GM18861 (cell line): ENCODE data around the gene CNTNAP5.

Source experiments
- ATAC-seq: cut with Tn5 transposase; IDR thresholded peaks from one replicate; pipeline ENCODE4 v1.9.1; 2021; ENCODE audit not compliant: unreplicated experiment

Gene CNTNAP5

DNA sequence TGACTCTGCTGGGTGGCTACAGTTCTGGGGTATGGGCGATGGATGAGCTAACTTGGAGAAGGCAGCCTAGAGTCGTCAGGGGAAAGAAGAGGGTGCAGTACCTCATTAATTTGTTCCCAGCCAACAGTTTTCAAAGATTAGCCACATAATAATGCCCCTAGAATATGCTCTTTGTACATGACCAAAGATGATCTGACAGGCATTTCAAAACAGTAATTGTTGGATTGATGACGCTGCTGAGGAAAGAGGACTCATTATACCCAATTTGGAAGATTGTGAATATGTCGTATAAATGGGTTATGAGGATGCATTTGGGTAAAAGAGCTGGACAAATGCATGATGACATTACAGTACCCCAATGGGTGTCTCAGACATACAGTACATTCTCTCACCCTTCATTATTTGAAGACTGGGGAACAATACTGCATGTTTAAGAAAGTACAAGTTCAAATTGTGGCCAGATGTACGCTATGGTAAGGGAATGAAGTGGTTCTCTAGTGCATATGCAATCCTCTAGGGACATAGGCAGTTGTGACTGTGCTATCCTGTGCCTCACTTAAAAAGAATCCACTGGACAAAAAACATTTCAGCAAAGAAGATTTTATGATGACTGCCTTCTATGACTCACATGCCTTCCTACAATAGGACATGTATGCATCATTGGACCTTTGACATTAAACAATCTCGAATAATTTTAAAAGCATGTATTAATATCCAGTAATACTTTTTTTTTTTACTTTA is 233.2 kb downstream of the CNTNAP5 start:
- ATAC-seq = no peak

DNA sequence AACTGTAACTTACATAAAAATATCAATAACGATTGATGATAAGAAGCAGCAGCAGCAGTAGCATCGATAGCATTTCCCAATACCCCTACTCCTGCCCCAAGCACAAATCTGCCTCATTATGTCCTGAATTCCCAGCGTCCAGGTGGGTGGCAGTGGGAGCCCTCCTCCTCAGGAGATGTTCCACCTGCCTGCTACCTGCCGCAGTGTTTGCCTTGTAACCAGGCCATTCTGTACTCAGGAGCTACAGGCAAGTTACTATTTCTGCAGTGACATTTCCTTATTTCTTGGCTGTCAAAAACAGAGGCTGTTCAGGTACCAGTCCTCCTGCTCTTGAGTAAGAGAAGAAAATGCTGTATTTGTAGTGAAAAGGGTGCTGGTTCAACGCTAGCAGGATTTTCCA is 236.4 kb downstream of the CNTNAP5 start:
- ATAC-seq = no peak

DNA sequence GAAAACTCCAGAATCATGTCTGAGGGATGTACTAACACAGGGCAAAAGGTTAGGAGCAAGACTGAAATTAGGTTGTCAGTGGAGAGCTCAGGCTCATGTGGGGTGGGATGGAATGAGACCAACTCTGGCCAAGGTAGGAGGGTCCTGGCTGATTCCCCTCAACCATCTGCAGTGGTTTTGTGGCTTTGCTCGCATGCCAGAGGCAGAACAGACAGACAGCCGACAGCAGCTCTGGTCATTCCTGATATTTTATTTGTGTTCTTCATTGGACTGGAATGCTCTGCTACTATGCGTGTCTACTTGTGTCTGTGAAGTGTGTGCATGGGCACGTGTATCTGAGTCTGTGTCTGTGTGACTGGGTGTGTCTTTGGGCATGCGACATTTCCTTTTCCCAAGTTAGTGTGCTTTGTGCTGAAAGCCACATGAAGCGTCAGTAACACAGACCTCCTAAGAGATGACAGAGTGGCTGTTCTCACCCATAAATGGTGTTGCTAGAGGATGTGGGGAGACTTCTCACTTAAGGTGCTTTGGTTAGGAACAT is 239.5 kb downstream of the CNTNAP5 start:
- ATAC-seq = no peak

DNA sequence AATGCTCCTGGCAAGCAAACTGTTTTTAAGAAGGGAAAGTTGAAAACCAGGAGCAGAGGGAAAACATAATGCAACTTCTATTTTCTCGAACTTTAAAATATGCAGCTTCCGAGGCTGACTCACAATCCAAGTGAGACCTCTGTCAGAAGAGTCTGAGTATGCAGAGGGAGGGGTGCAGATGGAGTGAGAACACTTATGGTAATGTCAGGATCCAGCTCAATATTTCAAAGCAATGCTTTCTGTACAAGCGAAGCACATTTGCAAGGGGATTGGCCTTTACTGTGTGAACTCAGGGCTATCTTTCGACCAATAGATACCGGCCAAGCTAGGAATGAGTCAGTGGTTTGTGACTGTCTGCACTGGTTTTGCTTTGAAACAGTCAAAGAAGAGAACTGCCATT is 242.7 kb downstream of the CNTNAP5 start:
- no peak for ATAC-seq

DNA sequence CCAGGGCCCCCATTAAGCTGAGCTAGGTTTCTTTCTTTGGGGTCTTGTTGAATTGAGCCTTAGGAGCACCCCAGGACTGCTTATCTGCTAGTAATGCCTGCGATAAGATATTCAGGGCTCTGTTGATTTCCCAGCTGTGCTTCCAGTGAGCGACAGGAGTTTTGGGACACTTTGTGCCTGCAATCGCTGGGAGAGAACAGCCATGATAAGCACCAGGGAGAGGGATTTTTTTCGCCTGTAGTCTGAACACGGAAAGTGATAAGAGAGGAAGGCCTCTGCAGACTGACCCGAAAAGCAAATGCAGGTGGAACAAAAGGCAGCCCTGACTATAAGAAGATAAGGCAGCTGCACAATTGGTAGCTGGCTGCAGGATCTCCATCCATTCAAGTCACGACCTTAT is 244.3 kb downstream of the CNTNAP5 start:
- no peak for ATAC-seq

DNA sequence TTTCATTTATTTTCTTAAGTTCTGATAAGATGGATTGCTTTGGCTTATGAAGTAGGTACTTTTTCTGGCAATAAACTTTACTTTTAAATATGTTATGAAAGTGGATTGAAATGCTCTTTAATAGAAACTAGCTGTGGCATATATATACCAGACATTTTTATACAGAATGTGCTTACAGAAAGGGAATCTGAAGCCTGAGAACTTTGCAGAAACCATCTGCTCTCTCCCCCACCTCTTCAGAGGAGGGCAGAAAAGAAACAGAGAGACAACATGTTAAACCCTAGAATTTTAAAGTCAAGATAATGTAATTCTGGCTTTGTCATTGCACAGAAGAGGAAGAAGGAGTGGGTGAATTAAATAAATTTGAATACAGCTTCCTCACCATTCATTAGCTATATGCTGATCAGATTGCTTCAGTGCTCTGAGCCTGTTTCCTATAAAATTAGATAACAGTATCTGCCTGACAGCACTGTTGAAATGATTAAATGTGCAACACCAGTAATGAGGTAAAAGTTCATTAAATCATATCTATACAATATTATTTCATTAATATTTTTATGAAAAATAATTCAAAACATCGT is 247.3 kb downstream of the CNTNAP5 start:
- no peak for ATAC-seq

DNA sequence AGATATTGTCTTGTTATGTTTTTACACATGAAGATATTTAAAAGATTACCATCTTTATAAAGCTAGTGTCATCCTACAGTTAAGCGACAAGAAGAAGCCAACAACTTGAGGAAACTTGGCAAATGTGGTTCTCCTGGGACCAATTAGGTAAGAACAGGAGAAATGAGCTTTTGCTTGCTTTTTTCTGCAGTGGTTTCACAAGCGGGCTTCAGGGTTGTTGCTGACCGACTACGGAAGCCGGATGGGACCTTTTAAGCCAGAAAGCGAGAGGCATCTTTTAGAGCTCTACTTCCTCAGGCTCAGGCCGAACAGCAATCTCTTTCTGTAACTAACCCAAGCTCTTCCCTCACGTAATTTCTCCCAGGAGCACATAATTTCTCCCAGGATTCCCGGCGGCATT is 256.5 kb downstream of the CNTNAP5 start:
- ATAC-seq = no peak

DNA sequence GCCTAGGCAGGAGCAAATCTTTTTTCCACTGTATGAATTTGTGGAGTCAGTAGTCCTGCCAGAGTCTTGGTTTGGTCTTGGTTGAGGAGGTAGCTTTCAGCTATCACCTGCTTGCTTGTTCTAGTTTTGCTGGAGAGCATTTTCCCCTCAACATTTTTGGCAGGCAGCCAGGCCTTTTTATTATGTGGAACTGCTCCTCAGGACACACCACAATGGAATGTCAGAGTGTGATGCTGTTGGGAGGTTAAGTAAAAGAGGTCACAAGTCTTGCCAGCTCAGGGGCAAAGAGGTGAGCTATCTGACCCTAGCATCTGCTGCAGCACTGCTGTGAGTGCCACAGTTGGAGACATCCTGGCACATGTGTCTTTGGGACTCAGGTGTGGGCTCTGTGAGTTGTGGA is 258.0 kb downstream of the CNTNAP5 start:
- ATAC-seq = no peak

DNA sequence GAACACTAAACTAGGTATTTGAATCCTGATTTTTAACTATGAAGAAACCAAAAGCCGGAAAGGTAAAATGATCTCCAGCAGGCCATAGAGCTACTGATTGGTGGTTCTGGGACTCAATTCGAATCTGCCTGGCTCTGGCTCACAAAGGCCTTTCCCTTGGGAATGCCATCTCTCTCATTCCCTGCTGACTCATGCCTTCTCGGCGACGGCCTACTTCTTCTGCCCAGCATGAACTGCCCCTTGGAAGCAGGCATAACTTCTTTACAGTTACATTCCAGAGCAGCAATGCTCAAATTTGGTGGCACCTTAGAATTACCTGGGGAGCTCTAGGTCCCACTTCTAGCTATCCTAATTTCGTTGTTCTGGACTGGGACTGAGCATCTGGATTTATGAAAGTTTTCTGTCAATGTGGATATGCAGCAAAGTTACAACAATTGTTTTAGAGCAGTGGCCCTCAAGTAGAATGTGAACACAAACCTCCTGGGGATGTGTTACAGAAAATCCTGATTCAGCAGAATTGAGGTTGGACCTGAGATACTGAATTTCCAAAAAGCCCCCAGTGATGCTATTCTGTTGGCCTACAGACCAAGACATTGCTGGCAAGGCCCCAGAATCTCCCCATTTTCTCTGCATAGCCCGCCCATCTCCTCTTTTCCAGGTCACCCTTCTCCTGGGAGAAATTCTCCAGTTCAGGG is 261.1 kb downstream of the CNTNAP5 start:
- ATAC-seq = no peak

DNA sequence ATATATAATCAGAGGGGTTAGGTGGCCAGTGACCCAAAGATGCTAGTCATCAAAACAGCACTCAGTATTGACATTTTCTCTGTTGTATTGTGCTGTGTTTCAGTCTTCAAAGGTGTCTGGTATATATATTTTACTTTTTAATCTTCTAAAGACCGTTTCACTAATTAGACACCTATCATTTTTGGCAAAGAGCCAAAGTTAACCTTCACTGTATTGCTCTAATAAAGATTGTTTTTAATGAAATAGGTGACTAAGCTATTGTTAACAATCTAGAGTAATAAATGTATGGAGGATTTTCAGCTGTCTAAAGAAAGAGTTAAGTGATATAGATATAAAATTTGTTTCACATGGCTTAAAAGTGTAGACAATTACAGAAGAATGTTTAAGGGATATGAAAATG is 264.0 kb downstream of the CNTNAP5 start:
- no peak for ATAC-seq

DNA sequence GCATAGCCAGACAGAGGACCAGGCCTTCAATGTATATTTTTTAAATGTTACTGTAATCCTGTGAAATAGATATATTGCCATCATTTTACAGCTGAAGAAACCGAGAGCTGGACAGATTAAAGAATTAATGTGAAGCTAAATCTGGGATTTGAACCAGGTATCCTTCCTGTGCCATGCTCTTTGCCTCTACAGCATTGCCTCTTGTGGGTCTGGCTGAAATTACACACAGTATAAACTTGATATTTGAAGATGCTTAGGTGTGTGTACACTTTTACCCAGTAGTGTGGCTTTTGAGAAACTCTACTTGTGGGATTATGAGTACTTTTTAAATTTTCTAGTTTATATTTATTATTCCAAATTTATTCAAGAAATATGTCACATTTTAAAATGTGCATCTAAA is 264.5 kb downstream of the CNTNAP5 start:
- no peak for ATAC-seq

DNA sequence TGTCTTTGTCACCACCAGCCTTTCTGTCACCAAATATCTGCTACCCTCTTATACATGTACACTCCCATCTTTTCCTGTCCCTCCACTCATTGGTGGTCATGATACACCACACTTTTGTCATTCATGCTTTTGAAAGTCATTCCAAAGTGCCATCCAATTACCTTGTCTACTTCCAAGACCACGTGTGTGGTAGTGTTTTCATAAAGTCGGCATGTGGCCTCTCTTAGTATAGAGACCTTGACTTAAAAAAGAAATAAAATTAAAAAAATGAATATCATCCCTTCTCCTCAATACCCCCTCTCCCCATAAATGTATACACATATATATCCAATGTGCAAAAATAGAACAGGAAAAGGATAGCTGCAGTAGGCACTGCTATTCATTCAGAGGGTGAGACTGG is 271.4 kb downstream of the CNTNAP5 start:
- ATAC-seq = no peak

DNA sequence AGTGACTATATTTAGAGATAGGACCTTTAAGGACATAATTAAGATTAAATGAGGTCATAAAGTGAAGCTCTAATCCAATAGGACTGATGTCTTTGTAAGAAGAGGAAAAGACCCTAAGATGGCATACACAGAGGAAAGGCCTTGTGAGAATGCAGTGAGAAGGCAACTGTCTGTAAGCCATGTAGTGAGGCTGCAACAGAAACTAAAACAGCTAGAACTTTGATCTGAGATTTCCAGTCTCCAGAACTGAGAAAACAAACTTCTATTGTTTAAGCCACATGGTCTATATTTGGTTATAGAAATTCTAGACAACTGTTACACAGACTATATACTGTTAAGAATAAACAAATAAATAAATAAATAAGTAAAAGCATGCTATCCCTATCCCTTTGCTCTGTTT is 276.8 kb downstream of the CNTNAP5 start:
- no peak for ATAC-seq

DNA sequence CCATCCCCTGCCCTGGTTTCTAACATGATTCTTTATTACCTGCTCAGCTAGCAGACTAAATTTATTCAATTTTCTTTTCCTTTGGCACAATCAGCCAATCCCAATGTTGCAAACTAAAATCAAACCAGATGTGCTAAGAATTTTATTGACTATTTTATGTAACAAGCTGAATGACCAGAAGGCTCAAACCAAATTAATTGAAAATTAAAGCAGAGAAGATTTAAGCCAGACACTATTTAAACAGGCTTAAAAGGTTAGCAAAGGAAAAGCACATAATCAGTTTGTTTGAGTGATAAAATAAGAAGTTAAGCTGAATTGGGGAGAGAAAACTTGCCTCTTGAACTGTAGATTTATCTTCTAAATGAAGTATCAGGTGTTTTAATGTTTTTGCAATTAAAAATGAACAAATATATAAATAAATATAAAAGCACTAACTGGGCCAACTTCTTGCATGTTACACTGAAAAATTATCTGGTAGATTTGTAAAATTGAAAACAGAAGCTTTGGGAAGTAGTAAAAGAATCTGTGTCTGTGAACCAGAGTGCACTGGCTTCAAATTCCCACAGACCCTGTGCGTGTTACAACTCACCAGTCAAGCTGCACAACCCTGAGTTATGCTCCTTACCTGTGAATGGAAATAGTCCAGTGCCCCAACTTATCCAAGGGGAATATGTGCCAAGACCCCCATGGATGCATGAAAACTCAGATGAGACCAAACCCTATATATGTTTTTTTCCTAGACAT is 283.4 kb downstream of the CNTNAP5 start:
- ATAC-seq = no peak

DNA sequence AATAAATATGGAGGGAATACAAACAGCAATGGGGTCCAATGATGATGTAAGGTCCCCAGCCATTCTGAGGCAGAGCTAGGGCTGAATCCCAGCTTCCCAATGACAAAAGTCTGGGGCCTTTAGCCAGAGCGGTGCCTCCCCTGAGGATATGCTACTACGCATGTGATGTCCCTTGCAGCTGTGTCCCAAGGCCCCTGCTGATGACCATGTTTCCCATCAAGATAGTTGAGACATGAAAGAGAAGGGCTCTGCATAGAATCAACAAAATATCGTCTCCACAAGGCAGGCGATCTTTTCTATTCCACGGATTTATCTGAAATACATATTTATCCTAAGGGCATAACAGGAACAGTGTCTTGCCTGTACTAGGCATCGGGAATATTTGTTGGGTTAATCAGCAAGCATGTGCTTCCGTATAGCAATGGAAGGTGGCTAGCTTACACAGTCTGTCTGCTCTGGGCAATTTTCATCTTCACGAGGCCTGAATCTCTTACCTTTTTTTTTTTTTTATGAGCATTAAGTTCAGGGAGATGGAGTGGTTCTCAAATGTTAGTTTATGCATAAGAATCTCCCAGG is 284.6 kb downstream of the CNTNAP5 start:
- no peak for ATAC-seq

DNA sequence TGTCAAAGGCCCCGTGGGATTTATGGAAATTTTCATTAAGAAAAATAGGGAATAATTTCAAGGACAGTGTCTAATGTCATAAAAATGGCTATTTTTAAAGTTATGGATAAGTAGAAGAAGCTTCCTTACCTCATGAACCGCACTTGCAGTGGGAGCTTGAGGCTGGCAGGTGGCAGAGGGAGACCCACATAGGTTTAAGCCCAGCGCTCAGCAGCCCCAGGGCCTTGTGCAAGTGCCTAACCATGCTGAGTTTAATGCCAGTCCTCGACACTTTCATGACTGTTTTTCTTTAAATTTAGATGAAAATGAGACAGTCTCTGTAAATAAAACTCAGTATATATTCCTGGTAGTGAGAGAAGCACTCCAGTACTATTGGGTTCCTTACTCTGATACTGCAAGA is 285.6 kb downstream of the CNTNAP5 start:
- no peak for ATAC-seq

DNA sequence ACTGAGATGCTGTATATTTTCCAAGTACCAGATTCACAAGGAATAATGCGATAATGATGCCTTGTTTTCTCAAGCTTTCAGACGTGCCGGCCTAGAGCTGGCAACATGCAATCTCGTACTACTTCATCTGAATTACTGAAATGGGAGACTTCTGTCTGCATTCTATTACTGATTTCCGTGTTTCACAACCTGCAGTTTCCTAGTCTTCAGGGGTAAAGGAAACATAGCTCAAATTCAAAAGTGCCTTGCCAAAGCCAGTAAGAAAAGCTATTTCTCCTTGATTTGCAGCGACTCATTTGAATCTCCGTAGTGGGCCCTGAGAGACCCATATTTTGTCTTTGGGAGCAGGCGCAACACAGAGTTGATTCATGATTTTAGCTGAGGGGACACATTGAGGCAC is 289.0 kb downstream of the CNTNAP5 start:
- ATAC-seq = no peak

DNA sequence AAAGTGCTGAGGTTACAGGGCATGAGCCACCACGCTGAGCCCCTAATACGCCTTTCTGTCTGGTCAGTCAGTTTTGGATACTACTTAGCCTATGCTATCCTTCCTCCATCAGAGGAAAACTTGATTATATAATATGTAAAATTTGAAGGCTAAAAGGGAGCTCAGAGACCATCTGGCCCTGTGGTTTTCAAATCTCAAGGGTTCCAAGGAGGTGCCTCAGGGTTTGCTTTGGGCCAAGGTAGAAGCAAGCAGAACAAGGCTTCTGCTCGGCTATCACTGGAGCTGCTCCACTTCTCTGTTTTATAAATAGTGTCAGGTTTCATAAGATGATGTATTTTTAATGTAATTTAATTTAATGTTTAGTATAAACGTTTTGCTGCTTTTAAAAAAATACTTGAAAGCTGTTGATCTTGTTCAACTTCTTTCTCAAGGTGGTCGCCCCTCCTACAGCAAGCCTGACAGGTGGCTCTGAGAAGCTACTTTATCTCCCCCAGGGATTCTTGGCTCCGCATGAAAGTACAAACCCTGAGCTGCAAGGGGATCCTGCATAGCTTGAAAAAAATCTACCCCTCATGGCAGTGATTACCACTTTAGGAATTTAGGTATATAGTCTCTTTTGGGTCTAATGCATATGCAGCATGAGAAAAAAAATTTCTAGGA is 290.3 kb downstream of the CNTNAP5 start:
- no peak for ATAC-seq

DNA sequence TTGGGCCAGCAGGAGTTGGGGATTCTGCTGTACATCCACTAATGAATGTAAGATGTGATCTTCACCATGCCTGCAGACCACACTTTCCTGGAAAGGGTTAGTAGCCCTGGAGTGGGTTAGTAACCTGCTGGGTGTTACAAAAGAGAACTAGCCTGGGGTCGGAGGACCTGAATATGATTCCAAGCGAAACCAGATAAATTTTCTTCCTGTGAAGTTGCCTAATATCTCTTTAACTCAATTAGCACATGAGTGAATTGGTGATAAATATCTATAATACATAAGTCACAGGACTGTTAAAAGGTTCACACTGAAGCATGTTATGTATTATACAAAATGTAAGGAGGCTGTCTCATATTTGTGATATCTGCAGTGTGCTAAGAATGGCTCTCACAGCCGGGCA is 291.0 kb downstream of the CNTNAP5 start:
- ATAC-seq = no peak

DNA sequence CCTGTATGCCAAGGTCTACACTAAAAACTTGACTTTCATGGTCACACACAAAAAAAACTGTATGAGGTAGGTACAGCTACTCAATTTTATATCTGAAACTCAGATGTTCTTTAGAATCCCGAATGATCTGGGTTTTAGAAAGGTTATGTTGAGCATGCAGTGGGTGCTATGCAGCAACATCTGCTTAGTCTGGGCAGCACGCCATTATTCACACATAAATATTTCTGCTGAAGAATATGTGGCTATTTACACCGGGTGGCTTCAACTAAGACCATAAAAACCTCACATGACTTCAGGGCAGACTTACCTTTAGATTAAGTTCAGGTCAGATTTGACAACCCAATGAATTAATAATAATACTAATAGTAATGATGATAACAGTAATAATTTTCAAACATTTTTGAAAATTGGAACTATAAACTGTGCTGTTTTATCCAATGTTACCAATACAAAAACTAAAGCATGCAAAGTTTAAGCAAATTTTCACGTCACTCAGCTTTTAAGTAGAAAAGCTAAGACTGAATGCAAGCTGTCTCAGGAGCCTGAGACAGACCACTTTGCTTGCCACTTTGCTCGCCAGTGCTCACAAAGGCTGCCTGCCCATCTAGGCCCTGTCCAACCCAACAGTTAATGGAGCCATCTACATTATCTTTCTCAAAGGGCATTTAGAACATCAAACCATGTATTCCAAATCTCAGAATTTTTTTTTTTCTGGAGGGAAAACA is 292.0 kb downstream of the CNTNAP5 start:
- ATAC-seq = no peak
